ENCODE data around the gene ERGIC1.

ERGIC1 gene

DNA sequence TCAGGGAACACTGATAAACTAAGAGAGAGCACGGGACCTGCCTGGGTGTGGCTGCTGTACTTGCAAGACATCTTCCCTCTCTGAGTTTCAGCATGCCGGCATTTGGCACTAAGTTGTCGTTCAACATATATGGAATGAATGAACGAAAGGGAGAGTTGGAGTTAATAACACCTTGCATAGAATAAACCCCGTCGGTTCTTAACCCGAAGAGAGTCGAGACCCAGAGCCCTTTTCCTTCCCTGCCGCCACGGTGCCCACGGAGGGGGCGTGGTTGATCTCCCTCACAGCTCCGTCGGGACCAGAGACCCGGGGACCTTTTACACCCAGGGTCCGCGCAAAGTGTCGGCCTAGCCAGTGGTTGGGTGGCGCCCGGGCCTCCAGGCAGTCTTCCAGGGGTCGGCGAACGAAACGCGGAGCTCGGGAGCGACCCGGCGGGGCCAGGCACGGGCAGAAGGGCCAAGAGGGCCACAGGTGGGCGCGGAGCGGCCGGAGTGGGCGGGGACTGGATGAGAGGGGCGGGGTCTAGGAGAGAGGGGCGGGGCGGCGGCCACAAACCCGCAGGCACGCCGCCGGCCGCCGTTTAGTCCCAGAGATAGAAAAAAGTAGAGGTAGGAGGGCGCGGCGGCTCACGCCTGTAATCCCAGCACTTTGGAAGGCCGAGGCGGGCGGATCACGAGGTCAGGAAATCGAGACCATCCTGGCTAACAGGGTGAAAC lies 124.4 kb downstream of the ERGIC1 start:
- Mint-ChIP-seq H3K27me3 (no peaks in the 10 kb centered on the region), H3K27ac (peak overlapping the region; percentile 94), H3K36me3 (ENCODE audit: low read depth) (peaks cover 21% of the 10 kb centered on the region), H3K4me1 (ENCODE audit: low read depth) (peaks cover 22% of the 10 kb centered on the region), H3K9me3 (no peaks in the 10 kb centered on the region), H3K4me3 (peak overlapping the region; percentile 96)

DNA sequence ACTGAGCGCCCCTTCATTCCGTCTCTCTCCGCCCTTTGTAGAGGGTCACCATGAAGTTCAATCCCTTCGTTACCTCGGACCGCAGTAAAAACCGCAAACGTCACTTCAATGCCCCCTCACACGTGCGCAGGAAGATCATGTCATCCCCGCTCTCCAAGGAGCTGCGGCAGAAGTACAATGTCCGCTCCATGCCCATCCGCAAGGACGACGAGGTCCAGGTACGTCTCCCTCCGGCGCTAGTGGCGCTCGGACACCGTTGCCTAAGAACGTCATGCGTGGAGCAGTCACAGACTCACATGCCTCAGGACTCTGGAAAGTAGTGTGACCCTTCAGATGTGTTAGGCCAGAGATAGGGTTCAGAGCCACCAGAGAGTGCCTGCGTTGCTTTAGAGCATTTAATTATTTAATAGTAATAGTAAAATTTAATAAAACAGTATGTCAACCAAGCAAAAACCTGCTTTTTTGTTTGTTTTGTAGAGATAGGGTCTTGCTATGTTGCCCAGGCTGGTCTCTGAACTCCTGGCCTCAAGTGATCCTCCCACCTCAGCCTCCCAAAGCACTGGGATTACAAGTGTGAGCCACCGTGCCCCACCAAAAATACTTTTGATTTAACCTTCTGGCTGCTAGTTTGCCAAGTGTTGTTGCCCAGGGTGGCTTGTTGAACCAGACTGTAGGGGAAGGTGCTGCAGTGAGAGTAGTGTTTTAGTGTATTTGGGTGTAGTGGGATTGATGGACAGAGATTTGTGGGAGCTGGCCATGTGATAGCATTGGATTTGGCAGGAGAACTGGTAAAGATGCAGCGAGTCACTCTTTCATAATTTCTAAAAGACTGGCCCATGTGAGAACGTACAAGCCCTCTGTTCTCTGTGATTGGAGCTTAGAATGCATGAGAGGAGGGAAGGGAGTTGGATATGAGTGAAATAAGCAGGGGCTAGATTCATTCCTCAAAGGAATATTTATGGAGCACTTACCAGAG lies 126.1 kb downstream of the ERGIC1 start:
- no peaks in the 10 kb centered on the region for H3K27me3 Mint-ChIP-seq
- peaks cover 29% of the 10 kb centered on the region for H3K36me3 Mint-ChIP-seq (ENCODE audit: low read depth)
- H3K4me1 Mint-ChIP-seq (ENCODE audit: low read depth): peaks cover 18% of the 10 kb centered on the region
- peak overlapping the region; percentile 94 for H3K27ac Mint-ChIP-seq
- no peaks in the 10 kb centered on the region for H3K9me3 Mint-ChIP-seq
- peak overlapping the region; percentile 96 for H3K4me3 Mint-ChIP-seq

DNA sequence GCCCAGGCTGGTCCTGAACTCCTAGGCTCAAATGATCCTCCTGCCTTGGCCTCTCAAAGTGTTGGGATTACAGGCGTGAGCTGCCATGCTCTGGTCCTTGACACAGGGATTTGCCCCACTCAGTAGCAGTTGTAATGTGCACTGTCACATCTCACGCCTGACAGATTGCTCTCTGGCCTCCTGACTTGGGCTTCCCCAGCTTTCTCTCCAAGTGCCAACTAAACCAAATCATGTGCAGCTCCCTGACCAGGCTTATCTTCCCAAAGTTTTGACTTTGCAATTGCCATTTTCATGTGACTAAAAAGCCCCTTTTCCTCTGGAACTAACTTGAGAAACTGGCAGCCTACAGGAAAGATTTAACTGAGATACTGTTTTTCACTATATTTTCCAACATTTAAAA lies 135.9 kb downstream of the ERGIC1 start:
- Mint-ChIP-seq H3K9me3 (no peaks in the 10 kb centered on the region), H3K27me3 (no peaks in the 10 kb centered on the region), H3K36me3 (ENCODE audit: low read depth) (peaks cover 35% of the 10 kb centered on the region), H3K27ac (no peak overlapping the region), H3K4me1 (ENCODE audit: low read depth) (no peaks in the 10 kb centered on the region), H3K4me3 (no peak overlapping the region)

DNA sequence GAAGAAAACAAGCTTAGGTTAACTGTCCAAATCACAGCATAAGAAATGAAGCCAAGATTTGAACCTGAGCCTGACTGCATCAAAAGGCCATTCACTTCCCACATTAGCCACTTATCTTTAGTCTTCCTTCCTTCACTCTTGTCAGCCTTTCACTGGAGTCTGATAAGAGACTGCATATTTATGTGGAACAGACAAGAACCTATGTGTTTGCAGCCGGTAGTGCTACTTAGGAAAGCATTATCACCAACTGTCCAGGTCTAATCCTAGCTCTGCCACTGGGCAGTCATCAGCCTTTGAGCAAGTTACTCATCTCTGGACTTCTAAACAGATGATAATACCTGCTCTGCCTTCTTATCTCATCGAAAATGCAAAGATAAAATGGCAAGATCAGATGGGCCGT lies 137.4 kb downstream of the ERGIC1 start:
- no peaks in the 10 kb centered on the region for H3K9me3 Mint-ChIP-seq
- no peak overlapping the region for H3K4me3 Mint-ChIP-seq
- H3K27ac Mint-ChIP-seq: no peak overlapping the region
- peaks cover 24% of the 10 kb centered on the region for H3K36me3 Mint-ChIP-seq (ENCODE audit: low read depth)
- no peaks in the 10 kb centered on the region for H3K4me1 Mint-ChIP-seq (ENCODE audit: low read depth)
- H3K27me3 Mint-ChIP-seq: peaks cover 2% of the 10 kb centered on the region

DNA sequence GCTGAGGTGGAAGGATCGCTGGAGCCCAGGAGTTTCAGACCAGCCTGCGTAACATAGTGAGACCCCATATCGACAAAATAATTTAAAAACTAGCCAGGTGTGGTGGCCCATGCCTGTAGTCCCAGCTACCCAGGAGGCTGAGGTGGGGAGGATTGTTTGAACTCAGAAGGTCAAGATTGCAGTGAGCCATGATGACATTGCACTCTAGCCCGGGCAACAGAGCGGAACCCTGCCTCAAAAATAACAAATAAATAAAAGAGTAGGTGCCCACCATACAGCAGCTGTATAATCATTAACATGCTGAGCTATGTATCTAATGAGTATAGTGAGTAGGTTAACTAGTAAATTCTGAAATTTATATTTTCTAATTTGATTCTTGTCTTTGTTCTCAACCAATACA lies 138.5 kb downstream of the ERGIC1 start:
- H3K9me3 Mint-ChIP-seq: no peaks in the 10 kb centered on the region
- peaks cover 20% of the 10 kb centered on the region for H3K36me3 Mint-ChIP-seq (ENCODE audit: low read depth)
- H3K4me3 Mint-ChIP-seq: no peak overlapping the region
- H3K4me1 Mint-ChIP-seq (ENCODE audit: low read depth): no peaks in the 10 kb centered on the region
- H3K27me3 Mint-ChIP-seq: peaks cover 3% of the 10 kb centered on the region
- H3K27ac Mint-ChIP-seq: no peak overlapping the region

DNA sequence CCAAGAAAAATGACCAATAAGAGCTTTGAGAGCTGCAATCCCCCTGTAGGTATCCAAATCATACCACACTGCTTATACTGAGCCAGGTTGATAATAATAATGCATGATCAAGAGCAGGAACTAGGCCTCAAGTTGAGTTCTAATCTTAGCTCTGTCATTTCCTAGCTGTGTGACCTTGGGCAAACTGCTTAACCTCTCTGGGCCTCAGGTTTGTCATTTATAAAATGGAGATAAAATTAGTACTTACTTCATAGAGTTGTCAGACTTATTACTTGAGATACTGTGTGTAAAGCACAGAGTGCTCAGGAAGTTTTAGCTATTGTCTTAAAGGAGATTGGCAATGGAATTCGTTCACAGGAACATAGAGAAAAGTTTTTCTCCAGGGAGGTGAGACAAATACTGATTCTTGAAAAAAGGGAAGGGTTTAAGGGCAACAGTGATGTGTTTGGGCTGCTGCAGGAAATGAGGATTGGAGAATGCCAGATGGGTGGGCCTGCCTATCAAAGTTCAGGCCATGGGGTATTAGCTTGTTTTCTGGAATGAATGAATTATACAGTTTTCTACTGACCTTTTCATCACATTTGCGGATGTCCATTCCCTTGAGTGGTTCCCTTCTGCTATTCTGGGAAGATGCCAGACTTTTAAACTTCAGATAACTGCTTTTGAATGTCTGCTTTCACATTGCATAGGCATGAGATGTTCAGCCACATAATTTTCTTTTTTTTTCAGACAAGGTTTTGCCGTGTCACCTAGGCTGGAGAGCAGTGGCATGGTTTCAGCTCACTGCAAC lies 139.3 kb downstream of the ERGIC1 start:
- Mint-ChIP-seq H3K36me3 (ENCODE audit: low read depth) (peaks cover 16% of the 10 kb centered on the region), H3K27ac (no peak overlapping the region), H3K4me1 (ENCODE audit: low read depth) (no peaks in the 10 kb centered on the region), H3K27me3 (peaks cover 3% of the 10 kb centered on the region), H3K4me3 (no peak overlapping the region), H3K9me3 (no peaks in the 10 kb centered on the region)

DNA sequence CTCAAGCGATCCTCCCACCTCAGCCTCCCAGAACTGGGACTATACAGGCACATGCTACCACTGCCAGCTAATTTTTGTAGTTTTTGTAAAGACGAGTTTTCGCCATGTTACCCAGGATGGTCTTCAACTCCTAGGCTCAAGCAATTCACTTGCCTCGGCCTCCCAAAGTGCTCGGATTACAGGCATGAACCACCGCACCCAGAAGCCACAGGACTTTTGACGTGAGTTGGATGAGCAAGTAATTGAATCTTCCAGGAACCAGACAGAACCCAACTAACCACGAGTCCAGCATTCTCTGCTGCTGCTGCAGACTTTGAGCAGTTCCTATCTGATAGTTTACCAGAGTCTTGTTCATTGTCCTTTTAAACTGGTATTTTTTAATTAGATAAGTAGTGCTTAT lies 139.9 kb downstream of the ERGIC1 start:
- Mint-ChIP-seq H3K9me3 (no peaks in the 10 kb centered on the region), H3K27ac (no peak overlapping the region), H3K4me3 (no peak overlapping the region), H3K36me3 (ENCODE audit: low read depth) (peaks cover 13% of the 10 kb centered on the region), H3K4me1 (ENCODE audit: low read depth) (no peaks in the 10 kb centered on the region), H3K27me3 (peaks cover 3% of the 10 kb centered on the region)

DNA sequence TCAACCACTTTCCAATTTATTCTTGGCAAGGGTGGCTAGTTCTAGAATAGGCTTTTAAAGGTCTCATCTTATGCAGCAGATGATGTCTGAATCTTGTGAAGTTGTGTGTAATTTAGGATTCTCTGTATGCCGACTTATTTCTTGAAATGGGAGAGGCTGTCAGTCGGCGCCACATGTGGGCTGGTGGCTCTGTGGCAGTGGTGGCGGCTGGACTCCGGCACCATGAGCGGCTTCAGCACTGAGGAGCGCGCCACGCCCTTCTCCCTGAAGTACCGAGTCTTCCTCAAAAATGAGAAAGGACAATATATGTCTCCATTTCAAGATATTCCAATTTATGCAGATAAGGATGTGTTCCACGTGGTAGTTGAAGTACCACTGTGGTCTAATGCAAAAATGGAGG lies 141.2 kb downstream of the ERGIC1 start:
- Mint-ChIP-seq H3K9me3 (no peaks in the 10 kb centered on the region), H3K27ac (no peak overlapping the region)

DNA sequence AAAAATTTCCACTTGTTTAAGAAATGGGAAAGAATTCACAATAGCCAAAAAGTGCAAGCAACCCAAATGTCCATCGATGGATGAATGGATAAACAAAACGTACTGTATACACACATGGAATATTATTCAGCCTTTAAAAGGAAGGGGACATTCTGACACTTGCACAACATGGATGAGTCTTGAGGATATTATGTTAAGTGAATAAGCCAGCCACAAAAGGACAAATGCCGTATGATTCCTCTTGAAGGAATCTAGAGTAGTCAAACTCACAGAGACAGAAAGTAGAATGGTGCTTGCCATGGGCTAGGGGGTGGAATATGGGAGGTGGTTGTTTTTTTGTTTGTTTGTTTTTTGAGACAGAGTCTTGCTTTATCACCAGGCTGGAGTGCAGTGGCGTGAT lies 145.7 kb downstream of the ERGIC1 start:
- H3K36me3 Mint-ChIP-seq (ENCODE audit: low read depth): no peaks in the 10 kb centered on the region
- peaks cover 3% of the 10 kb centered on the region for H3K27me3 Mint-ChIP-seq
- H3K9me3 Mint-ChIP-seq: no peaks in the 10 kb centered on the region
- no peak overlapping the region for H3K27ac Mint-ChIP-seq
- H3K4me1 Mint-ChIP-seq (ENCODE audit: low read depth): peaks cover 12% of the 10 kb centered on the region
- no peak overlapping the region for H3K4me3 Mint-ChIP-seq

More for the DNA sequence above, 141.2 kb downstream of the ERGIC1 start:
- H3K4me1 Mint-ChIP-seq (ENCODE audit: low read depth): no peaks in the 10 kb centered on the region
- H3K4me3 Mint-ChIP-seq: no peak overlapping the region
- peaks cover 3% of the 10 kb centered on the region for H3K27me3 Mint-ChIP-seq
- H3K36me3 Mint-ChIP-seq (ENCODE audit: low read depth): peaks cover 4% of the 10 kb centered on the region

DNA sequence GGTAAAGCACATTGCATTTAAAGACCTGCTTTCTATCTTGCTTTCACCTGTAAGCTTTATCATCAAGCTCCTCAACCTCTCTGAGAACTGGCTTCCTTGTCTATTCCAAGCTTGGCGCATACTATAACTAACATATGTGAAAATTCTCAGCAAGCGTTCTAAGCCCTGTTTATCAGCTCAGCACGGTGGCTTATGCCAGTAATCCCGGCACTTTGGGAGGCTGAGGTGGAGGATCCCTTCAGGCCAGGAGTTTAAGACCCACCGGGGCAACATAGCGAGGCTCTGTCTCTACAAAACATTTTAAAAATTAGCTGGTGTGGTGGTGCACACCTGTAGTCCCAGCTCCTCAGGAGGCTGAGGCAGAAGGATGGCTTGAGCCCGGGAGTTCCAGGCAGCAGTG lies 147.9 kb downstream of the ERGIC1 start:
- no peaks in the 10 kb centered on the region for H3K27me3 Mint-ChIP-seq
- no peak overlapping the region for H3K27ac Mint-ChIP-seq
- H3K4me3 Mint-ChIP-seq: no peak overlapping the region
- peaks cover 27% of the 10 kb centered on the region for H3K4me1 Mint-ChIP-seq (ENCODE audit: low read depth)
- H3K9me3 Mint-ChIP-seq: no peaks in the 10 kb centered on the region
- peaks cover 16% of the 10 kb centered on the region for H3K36me3 Mint-ChIP-seq (ENCODE audit: low read depth)

DNA sequence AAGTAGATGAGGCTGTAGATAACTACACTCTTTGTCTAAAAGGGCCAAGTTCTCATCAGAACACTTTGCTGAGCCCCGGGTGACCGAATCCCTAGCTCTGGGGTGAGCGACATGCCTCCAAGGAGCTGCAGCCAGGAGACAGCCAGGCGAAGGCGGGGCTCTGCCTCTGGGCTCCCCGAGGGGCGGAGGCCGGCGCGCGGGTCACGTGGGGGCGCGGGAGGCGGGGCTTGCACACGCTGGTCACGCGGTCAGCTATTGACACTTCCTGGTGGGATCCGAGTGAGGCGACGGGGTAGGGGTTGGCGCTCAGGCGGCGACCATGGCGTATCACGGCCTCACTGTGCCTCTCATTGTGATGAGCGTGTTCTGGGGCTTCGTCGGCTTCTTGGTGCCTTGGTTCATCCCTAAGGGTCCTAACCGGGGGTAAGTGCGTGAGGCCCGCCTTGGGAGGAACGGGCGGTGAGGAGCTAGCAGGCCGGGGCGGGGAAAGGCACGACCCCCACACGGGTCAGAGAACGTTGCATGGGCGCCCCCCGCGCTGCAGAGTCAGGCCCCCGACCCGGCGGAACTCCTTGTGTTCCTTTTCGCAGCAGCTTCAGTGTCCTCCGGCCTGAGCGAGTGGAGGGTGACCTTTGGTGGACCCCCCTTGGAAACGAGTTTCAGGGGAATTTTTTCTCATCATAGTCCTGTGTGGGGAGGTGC lies 149.6 kb downstream of the ERGIC1 start, which contains the start of gene ATP6V0E1:
Gene ATP6V0E1, plus strand, starts transcription at position 230 of the 702 bp plus-strand sequence. Its CDS starts 90 bp downstream, at position 320.
- no peaks in the 10 kb centered on the region for H3K9me3 Mint-ChIP-seq
- peaks cover 31% of the 10 kb centered on the region for H3K36me3 Mint-ChIP-seq (ENCODE audit: low read depth)
- H3K27ac Mint-ChIP-seq: peak within 1 kb of the TSS; percentile 97
- H3K4me3 Mint-ChIP-seq: peak within 1 kb of the TSS; percentile 98
- peaks cover 38% of the 10 kb centered on the region for H3K4me1 Mint-ChIP-seq (ENCODE audit: low read depth)
- no peaks in the 10 kb centered on the region for H3K27me3 Mint-ChIP-seq

DNA sequence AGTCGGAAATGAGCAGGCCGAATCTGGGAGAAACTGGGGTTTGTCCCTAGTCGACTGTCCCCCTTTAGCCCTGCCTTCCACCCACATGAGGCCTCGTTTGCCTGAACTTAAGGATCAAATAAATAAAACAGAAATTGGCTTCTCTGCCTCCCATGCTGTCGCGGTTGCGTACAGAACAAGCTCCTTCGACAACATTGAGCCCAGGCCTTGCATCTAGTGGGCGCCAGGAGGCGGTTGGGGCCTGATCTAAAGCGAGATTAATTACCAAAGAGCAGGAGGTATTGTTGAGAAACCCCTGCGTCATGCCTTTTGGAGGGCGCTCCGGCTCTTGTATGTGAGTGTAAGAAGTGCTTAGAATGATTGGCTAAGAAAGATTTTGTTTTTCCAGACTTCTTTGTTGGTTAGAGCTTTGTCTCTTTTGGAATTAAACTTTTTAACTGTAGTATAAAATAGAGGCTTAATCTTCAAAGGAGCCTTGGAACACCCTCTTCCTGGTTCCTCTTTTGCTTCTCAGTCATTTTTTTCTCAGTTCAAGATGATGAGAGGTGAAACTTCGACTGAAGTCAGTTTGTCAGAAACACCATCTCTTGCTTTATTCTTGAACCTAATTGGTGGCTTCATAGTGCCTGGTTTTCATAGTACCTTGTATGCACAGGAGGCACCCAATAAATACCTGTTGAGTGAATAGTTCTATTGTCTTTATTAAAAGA lies 150.3 kb downstream of the ERGIC1 start:
- H3K4me3 Mint-ChIP-seq: peak overlapping the region; percentile 98
- H3K27me3 Mint-ChIP-seq: no peaks in the 10 kb centered on the region
- no peaks in the 10 kb centered on the region for H3K9me3 Mint-ChIP-seq
- H3K36me3 Mint-ChIP-seq (ENCODE audit: low read depth): peaks cover 37% of the 10 kb centered on the region
- H3K27ac Mint-ChIP-seq: peak overlapping the region; percentile 97
- H3K4me1 Mint-ChIP-seq (ENCODE audit: low read depth): peaks cover 41% of the 10 kb centered on the region

DNA sequence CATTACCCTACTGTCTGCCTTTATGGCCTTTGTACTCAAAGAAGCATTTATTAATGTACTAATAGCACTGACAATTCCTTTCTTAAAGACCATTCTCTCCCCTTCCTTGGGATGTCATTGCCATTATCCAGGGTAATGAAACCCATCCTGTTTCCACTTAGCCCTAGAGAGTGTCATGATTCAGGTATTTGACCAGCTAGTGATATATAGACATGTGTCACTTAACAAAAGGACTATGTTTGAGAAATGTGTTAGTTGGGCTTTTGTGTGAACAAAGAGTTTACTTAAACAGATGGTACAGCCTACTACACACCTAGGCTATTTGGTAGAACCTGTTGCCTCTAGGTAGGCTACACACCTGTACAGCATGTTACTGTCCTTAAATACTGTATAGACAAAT lies 151.5 kb downstream of the ERGIC1 start:
- H3K4me1 Mint-ChIP-seq (ENCODE audit: low read depth): peaks cover 42% of the 10 kb centered on the region
- peak overlapping the region; percentile 80 for H3K4me3 Mint-ChIP-seq
- no peaks in the 10 kb centered on the region for H3K9me3 Mint-ChIP-seq
- H3K27me3 Mint-ChIP-seq: no peaks in the 10 kb centered on the region
- H3K36me3 Mint-ChIP-seq (ENCODE audit: low read depth): peaks cover 38% of the 10 kb centered on the region
- peak overlapping the region; percentile 65 for H3K27ac Mint-ChIP-seq

DNA sequence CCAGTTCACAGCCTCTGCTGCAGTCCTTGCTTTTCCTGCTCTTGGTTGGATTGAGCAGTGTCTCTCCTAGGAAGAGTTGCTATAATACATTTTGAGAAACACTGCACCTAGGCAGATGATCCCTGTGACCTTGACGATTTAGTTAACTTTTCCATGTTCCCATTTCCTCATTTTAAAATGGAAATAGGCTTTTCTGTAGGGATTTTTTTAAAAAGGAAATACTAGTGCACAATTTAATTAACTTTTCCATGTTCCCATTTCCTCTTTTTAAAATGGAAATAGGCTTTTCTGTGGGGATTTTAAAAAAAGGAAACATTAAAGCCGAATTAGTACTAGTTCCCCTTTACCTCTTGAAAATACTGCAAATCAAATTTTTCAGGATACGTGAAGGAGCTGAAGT lies 154.2 kb downstream of the ERGIC1 start:
- H3K27me3 Mint-ChIP-seq: no peaks in the 10 kb centered on the region
- no peak overlapping the region for H3K27ac Mint-ChIP-seq
- H3K9me3 Mint-ChIP-seq: no peaks in the 10 kb centered on the region
- H3K4me1 Mint-ChIP-seq (ENCODE audit: low read depth): peaks cover 41% of the 10 kb centered on the region
- H3K36me3 Mint-ChIP-seq (ENCODE audit: low read depth): peaks cover 51% of the 10 kb centered on the region
- no peak overlapping the region for H3K4me3 Mint-ChIP-seq
